SU-DHL-6 (cell line): ENCODE results near the gene KSR1.

Experiments
- H2AFZ ChIP-seq: fragments of 200-600 bp; sonication (generic); 2 replicates; pipeline ENCODE4 v1.6.1; 2014; ENCODE audit warnings: low read depth, mild to moderate bottlenecking, moderate library complexity, mixed read lengths, antibody characterized with exemption, low read length; ENCODE audit not compliant: severe bottlenecking
- H3F3A ChIP-seq: fragments of 200-600 bp; shearing (Covaris generic); 2 replicates; pipeline ENCODE4 v1.6.0; 2016; ENCODE audit warnings: antibody characterized with exemption, mild to moderate bottlenecking; ENCODE audit not compliant: insufficient read depth
- H3K27ac ChIP-seq: fragments of 200-600 bp; sonication (generic); 2 replicates; pipeline ENCODE4 v1.5.1; 2016; ENCODE audit warnings: low read depth, mild to moderate bottlenecking, low read length, moderate library complexity, mixed read lengths
- H3K27me3 ChIP-seq: fragments of 200-600 bp; sonication (generic), shearing (Covaris generic); 2 replicates; pipeline ENCODE4 v1.6.0; 2014; ENCODE audit warnings: mild to moderate bottlenecking, low read length
- H3K36me3 ChIP-seq: fragments of 200-600 bp; sonication (generic); 2 replicates; pipeline ENCODE4 v1.6.1; 2014; ENCODE audit warnings: mild to moderate bottlenecking, low read length, mixed read lengths
- H3K4me2 ChIP-seq: fragments of 300-600, 200-600 bp; shearing (Covaris generic), sonication (generic); 2 replicates; pipeline ENCODE4 v1.6.0; 2014; ENCODE audit warnings: low read length, low read depth, mild to moderate bottlenecking; ENCODE audit not compliant: poor library complexity, severe bottlenecking
- H3K4me3 ChIP-seq: fragments of 200-600 bp; sonication (generic); 2 replicates; pipeline ENCODE4 v1.5.1; 2014; ENCODE audit warnings: antibody characterized with exemption, low read length, mild to moderate bottlenecking, mixed read lengths; ENCODE audit not compliant: insufficient read depth, poor library complexity, severe bottlenecking
- H3K79me2 ChIP-seq: fragments of 200-600 bp; sonication (generic); 2 replicates; pipeline ENCODE4 v1.6.1; 2014; ENCODE audit warnings: mild to moderate bottlenecking, low read length, moderate library complexity; ENCODE audit not compliant: insufficient read depth
- H3K9ac ChIP-seq: fragments of 200-600 bp; sonication (generic); 2 replicates; pipeline ENCODE4 v1.7.0; 2014; ENCODE audit warnings: mild to moderate bottlenecking, low read length
- H3K9me2 ChIP-seq: fragments of 200-600 bp; sonication (generic); replicated peaks from 2 replicates; pipeline ENCODE4 v1.6.1; 2014; ENCODE audit warnings: low read length; ENCODE audit not compliant: insufficient read depth
- H3K9me3 ChIP-seq: fragments of 200-600 bp; sonication (generic); 2 replicates; pipeline ENCODE4 v1.6.1; 2014; ENCODE audit warnings: low read length, mixed read lengths; ENCODE audit not compliant: insufficient read depth
- H4K20me1 ChIP-seq: fragments of 200-600 bp; sonication (generic); 2 replicates; pipeline ENCODE4 v1.6.1; 2014; ENCODE audit warnings: low read depth, mild to moderate bottlenecking, antibody characterized with exemption, low read length, moderate library complexity, mixed read lengths
- EZH2phosphoT487 ChIP-seq: fragments of 200-600 bp; sonication (generic), shearing (Covaris generic); conservative IDR thresholded peaks from 2 replicates; pipeline ENCODE4 v1.6.1; 2018; ENCODE audit warnings: mild to moderate bottlenecking, antibody characterized with exemption, low read length, moderate library complexity, mixed read lengths
- TF ChIP-seq, protein P1 (sequence below): fragments of 200-600 bp; sonication (generic); IDR thresholded peaks from one replicate; pipeline ENCODE4 v1.5.1; 2017; ENCODE audit warnings: antibody characterized with exemption, mild to moderate bottlenecking, low read length, moderate library complexity; ENCODE audit not compliant: insufficient read depth, poor library complexity, severe bottlenecking

Gene KSR1

DNA sequence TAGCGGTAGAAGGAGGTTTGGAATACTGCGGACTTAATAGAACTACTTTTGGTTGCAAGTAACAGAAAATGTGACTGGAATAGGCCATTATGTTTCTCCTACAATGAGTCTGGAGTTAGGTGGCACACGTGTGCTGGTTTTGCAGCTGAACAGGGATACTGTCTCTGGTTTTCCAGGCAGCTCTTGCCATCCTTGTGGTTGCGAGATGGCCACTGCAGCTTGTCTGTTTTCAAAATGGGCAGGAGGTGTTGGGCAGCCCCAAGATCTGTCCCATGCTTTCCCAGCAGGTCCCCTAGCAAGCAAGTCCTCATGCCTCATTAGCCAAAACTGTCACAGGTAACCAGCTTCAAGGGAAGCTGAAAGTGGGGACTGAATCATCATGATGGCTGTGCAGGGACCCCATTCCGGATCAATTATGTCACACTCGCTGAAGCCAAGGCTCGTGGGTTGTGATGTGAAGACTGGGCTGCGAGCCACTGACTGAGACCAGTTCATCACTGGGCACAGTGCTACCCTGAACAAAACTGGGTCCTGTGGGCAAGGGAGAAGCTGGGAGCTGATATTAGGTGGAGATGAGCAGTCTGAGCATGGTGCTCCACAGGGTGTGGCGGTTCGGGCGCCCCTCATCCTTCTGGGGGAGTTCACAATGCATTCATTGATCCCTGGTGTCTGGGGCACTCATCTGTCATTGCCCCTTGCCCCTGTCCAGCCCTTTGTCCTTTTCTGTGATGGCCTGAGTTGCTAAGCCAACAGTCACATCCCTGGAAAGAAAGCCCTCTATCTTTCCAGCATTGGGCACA is 82.1 kb downstream of the KSR1 start:
- H3K79me2 ChIP-seq, result no peaks in the 10 kb centered on the region
- H3K27ac ChIP-seq, result no peak overlapping the region
- H3K9me3 ChIP-seq, result no peaks in the 10 kb centered on the region
- no peaks in the 10 kb centered on the region for H4K20me1 ChIP-seq
- no peaks in the 10 kb centered on the region for H3F3A ChIP-seq
- TF ChIP-seq, protein P1, sequence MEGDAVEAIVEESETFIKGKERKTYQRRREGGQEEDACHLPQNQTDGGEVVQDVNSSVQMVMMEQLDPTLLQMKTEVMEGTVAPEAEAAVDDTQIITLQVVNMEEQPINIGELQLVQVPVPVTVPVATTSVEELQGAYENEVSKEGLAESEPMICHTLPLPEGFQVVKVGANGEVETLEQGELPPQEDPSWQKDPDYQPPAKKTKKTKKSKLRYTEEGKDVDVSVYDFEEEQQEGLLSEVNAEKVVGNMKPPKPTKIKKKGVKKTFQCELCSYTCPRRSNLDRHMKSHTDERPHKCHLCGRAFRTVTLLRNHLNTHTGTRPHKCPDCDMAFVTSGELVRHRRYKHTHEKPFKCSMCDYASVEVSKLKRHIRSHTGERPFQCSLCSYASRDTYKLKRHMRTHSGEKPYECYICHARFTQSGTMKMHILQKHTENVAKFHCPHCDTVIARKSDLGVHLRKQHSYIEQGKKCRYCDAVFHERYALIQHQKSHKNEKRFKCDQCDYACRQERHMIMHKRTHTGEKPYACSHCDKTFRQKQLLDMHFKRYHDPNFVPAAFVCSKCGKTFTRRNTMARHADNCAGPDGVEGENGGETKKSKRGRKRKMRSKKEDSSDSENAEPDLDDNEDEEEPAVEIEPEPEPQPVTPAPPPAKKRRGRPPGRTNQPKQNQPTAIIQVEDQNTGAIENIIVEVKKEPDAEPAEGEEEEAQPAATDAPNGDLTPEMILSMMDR, result no peak
- no peak for TF ChIP-seq EZH2phosphoT487
- no peaks in the 10 kb centered on the region for H3K27me3 ChIP-seq
- H2AFZ ChIP-seq, result no peak overlapping the region
- no peaks in the 10 kb centered on the region for H3K36me3 ChIP-seq
- no peak overlapping the region for H3K9ac ChIP-seq
- no peaks in the 10 kb centered on the region for H3K9me2 ChIP-seq
- H3K4me3 ChIP-seq, result no peak overlapping the region
- no peak overlapping the region for H3K4me2 ChIP-seq

DNA sequence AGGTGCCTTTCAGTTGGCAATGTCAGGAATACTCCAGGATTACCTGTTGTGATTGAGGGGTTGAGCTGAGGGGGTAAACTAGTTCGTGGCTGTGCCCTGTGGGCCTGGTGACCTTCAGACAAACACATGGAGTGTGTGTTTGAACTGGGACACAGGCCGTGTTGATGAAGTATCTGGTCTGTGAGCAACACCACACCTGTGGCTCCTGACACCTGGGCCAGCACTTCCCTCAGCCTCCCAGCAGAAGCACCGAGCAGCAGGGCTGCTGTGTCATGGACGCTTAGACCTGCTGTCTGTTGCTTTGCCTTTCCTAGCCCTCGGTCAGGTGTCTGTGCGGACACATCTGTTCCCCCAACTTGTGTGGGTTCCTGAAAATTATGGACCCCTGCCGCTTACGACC is 82.9 kb downstream of the KSR1 start:
- Histone ChIP-seq H3K79me2 (no peaks in the 10 kb centered on the region), H3K9me3 (no peaks in the 10 kb centered on the region), H3K27ac (no peak overlapping the region), H3K9ac (no peak overlapping the region), H3K9me2 (no peaks in the 10 kb centered on the region), H3K4me3 (no peak overlapping the region), H3K36me3 (no peaks in the 10 kb centered on the region), H4K20me1 (no peaks in the 10 kb centered on the region), H3F3A (no peaks in the 10 kb centered on the region), H3K27me3 (no peaks in the 10 kb centered on the region), H2AFZ (no peak overlapping the region), H3K4me2 (no peak overlapping the region)
- TF ChIP-seq, protein P1, result no peak
- no peak for TF ChIP-seq EZH2phosphoT487

DNA sequence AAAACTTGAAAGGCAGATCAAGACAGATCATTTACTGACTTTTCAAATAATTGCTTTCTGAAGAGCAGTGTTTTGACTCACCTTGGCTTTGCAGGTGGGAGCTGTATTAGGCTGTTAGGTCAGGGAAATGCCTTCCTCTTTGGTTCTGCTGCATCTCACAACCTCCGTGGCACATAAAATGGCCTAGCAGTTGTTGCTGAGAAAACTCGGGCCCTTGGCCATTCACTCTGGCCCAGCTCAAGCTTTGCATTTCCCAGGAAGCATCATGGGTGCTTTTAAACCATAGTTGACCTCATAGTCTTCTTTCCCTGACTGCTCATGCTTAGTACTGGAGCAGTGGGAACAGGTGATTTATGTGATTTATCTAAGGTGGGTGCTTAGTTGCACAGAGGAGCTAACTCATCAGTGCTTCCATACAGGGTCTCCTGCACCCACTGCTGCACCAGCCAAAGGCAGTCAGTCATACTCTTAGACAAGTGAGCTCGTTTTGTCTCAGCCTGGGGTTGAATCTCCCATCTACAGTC is 83.6 kb downstream of the KSR1 start:
- Histone ChIP-seq H3K9me3 (no peaks in the 10 kb centered on the region), H3K27ac (no peak overlapping the region), H3K9ac (no peak overlapping the region), H4K20me1 (no peaks in the 10 kb centered on the region), H3F3A (no peaks in the 10 kb centered on the region), H3K9me2 (no peaks in the 10 kb centered on the region), H3K27me3 (no peaks in the 10 kb centered on the region), H3K4me2 (no peak overlapping the region), H3K4me3 (no peak overlapping the region), H2AFZ (no peak overlapping the region), H3K36me3 (no peaks in the 10 kb centered on the region), H3K79me2 (no peaks in the 10 kb centered on the region)
- TF ChIP-seq, protein P1, result no peak
- no peak for TF ChIP-seq EZH2phosphoT487
